ENCODE measurements around the gene CBX3. TPM values are rescaled to one million over a fixed set of nuclear protein-coding genes. Genes with fewer than 3 reads are reported as not detected.

Gene CBX3
- total and polyA plus RNA-seq, 2 of the 8 experiments (the other 6 are each of a cell fraction or from before 2014, with no cell fraction given), result 71.3 to 258 TPM

DNA sequence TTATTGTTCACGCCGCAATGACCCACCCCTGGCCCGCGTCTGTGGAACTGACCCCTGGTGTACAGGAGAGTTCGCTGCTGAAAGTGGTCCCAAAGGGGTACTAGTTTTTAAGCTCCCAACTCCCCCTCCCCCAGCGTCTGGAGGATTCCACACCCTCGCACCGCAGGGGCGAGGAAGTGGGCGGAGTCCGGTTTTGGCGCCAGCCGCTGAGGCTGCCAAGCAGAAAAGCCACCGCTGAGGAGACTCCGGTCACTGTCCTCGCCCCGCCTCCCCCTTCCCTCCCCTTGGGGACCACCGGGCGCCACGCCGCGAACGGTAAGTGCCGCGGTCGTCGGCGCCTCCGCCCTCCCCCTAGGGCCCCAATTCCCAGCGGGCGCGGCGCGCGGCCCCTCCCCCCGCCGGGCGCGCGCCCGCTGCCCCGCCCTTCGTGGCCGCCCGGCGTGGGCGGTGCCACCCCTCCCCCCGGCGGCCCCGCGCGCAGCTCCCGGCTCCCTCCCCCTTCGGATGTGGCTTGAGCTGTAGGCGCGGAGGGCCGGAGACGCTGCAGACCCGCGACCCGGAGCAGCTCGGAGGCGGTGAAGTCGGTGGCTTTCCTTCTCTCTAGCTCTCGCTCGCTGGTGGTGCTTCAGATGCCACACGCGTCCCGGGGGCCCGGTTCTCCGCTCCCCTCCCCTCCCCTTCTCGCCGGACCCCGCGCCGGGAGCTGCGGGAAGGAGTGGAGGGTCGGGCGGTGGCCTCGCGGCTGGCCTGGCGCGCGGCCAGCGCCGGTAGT is at the start of gene CBX3 (continued):
- TF ChIP-seq GTF2F1 (IDR thresholded peaks at IDR 0.05; ENCODE audit: borderline replicate concordance, low read depth, low read length), result no peak
- TF ChIP-seq TAF1 (IDR thresholded peaks at IDR 0.05; ENCODE audit: low read depth, low read length), result peak; percentile 86
- TF ChIP-seq SIX5 (IDR thresholded peaks at IDR 0.05; ENCODE audit: low read depth, low read length), result no peak
- no peak for TF ChIP-seq JUN (IDR thresholded peaks at IDR 0.05; ENCODE audit: low read depth, low read length)
- no peak for TF ChIP-seq MAFK (IDR thresholded peaks at IDR 0.05; ENCODE audit: low read depth, low read length)
- TF ChIP-seq FOSL1 (IDR thresholded peaks at IDR 0.05; ENCODE audit: insufficient read depth, low read depth, low read length), result no peak
- TF ChIP-seq CHD2 (IDR thresholded peaks at IDR 0.05; ENCODE audit: low read length), result peak; percentile 6
- TF ChIP-seq EGR1 (IDR thresholded peaks at IDR 0.05; ENCODE audit: borderline replicate concordance, low read depth, low read length), result peak; percentile 87
- TF ChIP-seq RXRA (IDR thresholded peaks at IDR 0.05; ENCODE audit: insufficient read depth, low read depth, low read length), result no peak
- TF ChIP-seq KDM1A (IDR thresholded peaks at IDR 0.05; ENCODE audit: borderline replicate concordance, low read length), result 0 out of 2 replicates have a peak, but pooled peaks have one; percentile 5
- TF ChIP-seq, protein P1, sequence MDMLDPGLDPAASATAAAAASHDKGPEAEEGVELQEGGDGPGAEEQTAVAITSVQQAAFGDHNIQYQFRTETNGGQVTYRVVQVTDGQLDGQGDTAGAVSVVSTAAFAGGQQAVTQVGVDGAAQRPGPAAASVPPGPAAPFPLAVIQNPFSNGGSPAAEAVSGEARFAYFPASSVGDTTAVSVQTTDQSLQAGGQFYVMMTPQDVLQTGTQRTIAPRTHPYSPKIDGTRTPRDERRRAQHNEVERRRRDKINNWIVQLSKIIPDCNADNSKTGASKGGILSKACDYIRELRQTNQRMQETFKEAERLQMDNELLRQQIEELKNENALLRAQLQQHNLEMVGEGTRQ (IDR thresholded peaks at IDR 0.05; ENCODE audit: low read length), result no peak
- no peak for TF ChIP-seq POU5F1 (IDR thresholded peaks at IDR 0.05; ENCODE audit: low read depth, low read length)
- no peak for TF ChIP-seq KDM5A (IDR thresholded peaks at IDR 0.05; ENCODE audit: low read length)
- no peak for TF ChIP-seq SUZ12 (IDR thresholded peaks at IDR 0.05; ENCODE audit: low read length)
- TF ChIP-seq SP2 (IDR thresholded peaks at IDR 0.05; ENCODE audit: low read length), result no peak
- TF ChIP-seq CTCF (IDR thresholded peaks at IDR 0.05; ENCODE audit: control extremely low read depth in 1 of 3, insufficient read depth in 1 of 3, low read depth in 1 of 3, low read length in 3 of 3), result no peak
- TF ChIP-seq, protein P2, sequence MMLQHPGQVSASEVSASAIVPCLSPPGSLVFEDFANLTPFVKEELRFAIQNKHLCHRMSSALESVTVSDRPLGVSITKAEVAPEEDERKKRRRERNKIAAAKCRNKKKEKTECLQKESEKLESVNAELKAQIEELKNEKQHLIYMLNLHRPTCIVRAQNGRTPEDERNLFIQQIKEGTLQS (IDR thresholded peaks at IDR 0.05; ENCODE audit: insufficient read depth, low read depth, low read length), result no peak
- no peak for TF ChIP-seq JUND (IDR thresholded peaks at IDR 0.05; ENCODE audit: low read length)
- TF ChIP-seq PHF8 (conservative IDR thresholded peaks at IDR 0.05; ENCODE audit: low read depth, low read length), result peak; percentile 75; the same call in 1 of the 2 replicates
- TF ChIP-seq, protein P3, sequence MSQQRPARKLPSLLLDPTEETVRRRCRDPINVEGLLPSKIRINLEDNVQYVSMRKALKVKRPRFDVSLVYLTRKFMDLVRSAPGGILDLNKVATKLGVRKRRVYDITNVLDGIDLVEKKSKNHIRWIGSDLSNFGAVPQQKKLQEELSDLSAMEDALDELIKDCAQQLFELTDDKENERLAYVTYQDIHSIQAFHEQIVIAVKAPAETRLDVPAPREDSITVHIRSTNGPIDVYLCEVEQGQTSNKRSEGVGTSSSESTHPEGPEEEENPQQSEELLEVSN (IDR thresholded peaks at IDR 0.05), result peak; percentile 56; the same call in 1 of the 2 replicates

Data from H1 (cell line).